Neural progenitor cell (in vitro differentiated cells): ENCODE results near the gene TOLLIP. TPM values are rescaled to one million over a fixed set of nuclear protein-coding genes. Genes with fewer than 3 reads are reported as not detected.
"Not testable (repeated sequence)": the region's sequence is repeated elsewhere in the genome, so short reads cannot be mapped to it uniquely, and the experiment has no call there.

Experiments
- DNase-seq: peaks from one replicate; pipeline ENCODE4 v3.0.0-alpha.2; 2016; ENCODE audit warnings: low spot score
- H2AFZ ChIP-seq: fragments of 200-600 bp; sonication (generic); replicated peaks from 2 replicates; pipeline ENCODE4 v1.6.1; 2016; ENCODE audit warnings: antibody characterized with exemption
- H3F3A ChIP-seq: fragments of 200-600 bp; sonication (generic); 2 replicates; pipeline ENCODE4 v1.6.1; 2016; ENCODE audit warnings: antibody characterized with exemption, low read depth
- H3K27ac ChIP-seq: fragments of 200-600 bp; sonication (generic); 2 replicates; pipeline ENCODE4 v1.5.1; 2016; ENCODE audit warnings: mild to moderate bottlenecking
- H3K27me3 ChIP-seq: fragments of 200-600 bp; sonication (generic); 2 replicates; pipeline ENCODE4 v1.6.1; 2016; ENCODE audit warnings: mild to moderate bottlenecking, moderate library complexity
- H3K36me3 ChIP-seq: fragments of 200-600 bp; sonication (generic); 2 replicates; pipeline ENCODE4 v1.5.1; 2016
- H3K4me1 ChIP-seq: fragments of 200-600 bp; sonication (generic); 2 replicates; pipeline ENCODE4 v1.6.1; 2016; ENCODE audit warnings: mixed run types
- H3K4me2 ChIP-seq: fragments of 200-600 bp; sonication (generic); 2 replicates; pipeline ENCODE4 v1.6.1; 2016
- H3K4me3 ChIP-seq: fragments of 200-600 bp; sonication (generic); 2 replicates; pipeline ENCODE4 v1.5.1; 2016
- H3K79me2 ChIP-seq: fragments of 200-600 bp; sonication (generic); 2 replicates; pipeline ENCODE4 v1.6.1; 2016; ENCODE audit warnings: low read depth
- H3K9ac ChIP-seq: fragments of 200-600 bp; sonication (generic); 2 replicates; pipeline ENCODE4 v1.6.1; 2016
- H3K9me3 ChIP-seq: fragments of 200-600 bp; sonication (generic); 2 replicates; pipeline ENCODE4 v1.5.1; 2016; ENCODE audit warnings: low read depth
- H4K20me1 ChIP-seq: fragments of 200-600 bp; sonication (generic); 2 replicates; pipeline ENCODE4 v1.6.1; 2016; ENCODE audit warnings: low read depth
- H3K27ac Mint-ChIP-seq: 3 replicates; pipeline ENCODE4 v1.8.0; 2021; ENCODE audit warnings: mixed read lengths
- H3K27me3 Mint-ChIP-seq: 2 replicates; pipeline ENCODE4 v1.8.0; 2022; ENCODE audit warnings: low read depth, mild to moderate bottlenecking, inconsistent platforms, moderate library complexity, mixed read lengths; ENCODE audit not compliant: insufficient read depth
- H3K36me3 Mint-ChIP-seq: 3 replicates; pipeline ENCODE4 v1.8.0; 2021; ENCODE audit warnings: mixed read lengths
- H3K4me1 Mint-ChIP-seq: 3 replicates; pipeline ENCODE4 v1.8.0; 2021; ENCODE audit warnings: mixed read lengths
- H3K4me3 Mint-ChIP-seq: 3 replicates; pipeline ENCODE4 v1.8.0; 2021; ENCODE audit warnings: mild to moderate bottlenecking, moderate library complexity, mixed read lengths
- H3K9me3 Mint-ChIP-seq: 3 replicates; pipeline ENCODE4 v1.8.0; 2020; ENCODE audit warnings: mixed read lengths
- EZH2 ChIP-seq: fragments of 200-600 bp; sonication (generic); IDR thresholded peaks from 2 replicates; pipeline ENCODE4 v1.6.1; 2017; ENCODE audit warnings: antibody characterized with exemption, mild to moderate bottlenecking, moderate library complexity
- EZH2phosphoT487 ChIP-seq: fragments of 200-600 bp; sonication (generic); IDR thresholded peaks from 2 replicates; pipeline ENCODE4 v1.6.1; 2017; ENCODE audit warnings: antibody characterized with exemption
- total RNA-seq: library from RNA; depleted of rRNA; stranded (reverse); fragments of >200 nt; gene quantifications from 2 replicates; pipeline ENCODE4 v1.2.3, GENCODE V29; 2015; ENCODE audit warnings: low replicate concordance
- TF ChIP-seq, protein P1 (sequence below): fragments of 200-600 bp; sonication (generic); IDR thresholded peaks from 2 replicates; pipeline ENCODE4 v1.5.1; 2017; ENCODE audit warnings: antibody characterized with exemption, mild to moderate bottlenecking

The TOLLIP gene
- total RNA-seq, 1 donor from 2014 or later, result 8.5 TPM

DNA sequence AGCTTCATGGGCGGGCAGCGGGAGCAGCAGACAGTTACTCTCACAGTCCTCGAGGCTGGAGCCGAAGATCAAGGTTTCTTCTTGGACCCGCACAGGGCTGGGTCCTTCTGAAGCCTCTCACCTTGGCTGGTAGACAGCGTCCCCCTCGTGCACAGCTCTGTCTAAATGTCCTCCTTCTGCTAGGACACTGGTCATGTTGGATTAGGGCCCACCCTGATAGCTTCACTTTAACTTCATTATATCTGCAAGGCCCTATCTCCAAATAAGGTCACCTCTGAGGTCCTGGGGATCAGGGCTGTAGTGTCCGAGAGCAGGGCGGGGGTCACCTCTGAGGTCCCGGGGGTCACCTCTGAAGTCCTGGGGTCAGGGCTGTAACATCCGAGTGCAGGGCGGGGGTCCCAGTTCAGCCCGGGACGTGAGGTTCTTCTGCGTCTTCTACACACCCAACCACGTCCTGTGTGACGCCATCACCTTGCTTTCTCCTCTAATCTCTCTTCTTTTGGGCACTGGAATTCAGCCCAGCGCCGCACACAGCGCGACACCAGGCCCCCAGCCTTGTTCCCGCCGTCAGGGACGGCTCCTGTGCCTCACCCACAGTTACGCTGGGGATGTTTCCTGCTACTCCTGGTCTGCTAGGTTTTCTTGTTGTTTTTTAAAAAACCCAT lies 34.1 kb upstream of the TOLLIP start:
- Histone ChIP-seq H3K4me2 (no peak overlapping the region), H3K79me2 (no peaks in the 10 kb centered on the region), H3K27ac (no peak overlapping the region), H3K27me3 (peaks cover 31% of the 10 kb centered on the region), H3K36me3 (no peaks in the 10 kb centered on the region), H2AFZ (no peak overlapping the region), H3K4me3 (no peak overlapping the region), H4K20me1 (peaks cover 4% of the 10 kb centered on the region), H3K4me1 (peaks cover 5% of the 10 kb centered on the region), H3K9me3 (no peaks in the 10 kb centered on the region), H3F3A (peaks cover 16% of the 10 kb centered on the region), H3K9ac (no peak overlapping the region)
- Mint-ChIP-seq H3K9me3 (no peaks in the 10 kb centered on the region), H3K4me1 (peaks cover 5% of the 10 kb centered on the region), H3K4me3 (no peak overlapping the region), H3K27me3 (peaks cover 3% of the 10 kb centered on the region), H3K36me3 (no peaks in the 10 kb centered on the region), H3K27ac (peak overlapping the region; percentile 91)
- TF ChIP-seq, protein P1, sequence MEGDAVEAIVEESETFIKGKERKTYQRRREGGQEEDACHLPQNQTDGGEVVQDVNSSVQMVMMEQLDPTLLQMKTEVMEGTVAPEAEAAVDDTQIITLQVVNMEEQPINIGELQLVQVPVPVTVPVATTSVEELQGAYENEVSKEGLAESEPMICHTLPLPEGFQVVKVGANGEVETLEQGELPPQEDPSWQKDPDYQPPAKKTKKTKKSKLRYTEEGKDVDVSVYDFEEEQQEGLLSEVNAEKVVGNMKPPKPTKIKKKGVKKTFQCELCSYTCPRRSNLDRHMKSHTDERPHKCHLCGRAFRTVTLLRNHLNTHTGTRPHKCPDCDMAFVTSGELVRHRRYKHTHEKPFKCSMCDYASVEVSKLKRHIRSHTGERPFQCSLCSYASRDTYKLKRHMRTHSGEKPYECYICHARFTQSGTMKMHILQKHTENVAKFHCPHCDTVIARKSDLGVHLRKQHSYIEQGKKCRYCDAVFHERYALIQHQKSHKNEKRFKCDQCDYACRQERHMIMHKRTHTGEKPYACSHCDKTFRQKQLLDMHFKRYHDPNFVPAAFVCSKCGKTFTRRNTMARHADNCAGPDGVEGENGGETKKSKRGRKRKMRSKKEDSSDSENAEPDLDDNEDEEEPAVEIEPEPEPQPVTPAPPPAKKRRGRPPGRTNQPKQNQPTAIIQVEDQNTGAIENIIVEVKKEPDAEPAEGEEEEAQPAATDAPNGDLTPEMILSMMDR, result no peak
- no peak for TF ChIP-seq EZH2phosphoT487
- no peak for TF ChIP-seq EZH2
- DNase-seq, result no peak

DNA sequence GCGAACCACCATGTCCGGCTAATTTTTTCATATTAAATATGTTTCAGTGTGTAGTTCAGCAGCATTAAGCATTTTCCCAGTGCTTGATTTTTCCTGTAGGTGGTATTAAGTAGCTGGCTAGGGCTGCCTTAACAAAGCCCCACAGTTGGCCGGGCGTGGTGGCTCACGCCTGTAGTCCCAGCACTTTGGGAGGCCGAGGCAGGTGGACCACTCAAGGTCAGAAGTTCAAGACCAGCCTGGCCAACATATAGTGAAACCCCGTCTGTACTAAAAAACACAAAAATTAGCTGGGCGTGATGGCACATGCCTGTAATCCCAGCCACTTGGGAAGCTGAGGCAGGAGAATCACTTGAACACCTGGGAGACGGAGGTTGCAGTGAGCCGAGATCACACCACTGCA lies 33.5 kb upstream of the TOLLIP start:
- Mint-ChIP-seq H3K36me3 (no peaks in the 10 kb centered on the region), H3K27me3 (peaks cover 6% of the 10 kb centered on the region), H3K4me3 (no peak overlapping the region), H3K27ac (no peak overlapping the region), H3K9me3 (no peaks in the 10 kb centered on the region), H3K4me1 (no peaks in the 10 kb centered on the region)
- peaks cover 4% of the 10 kb centered on the region for H4K20me1 ChIP-seq
- H3K27ac ChIP-seq, result no peak overlapping the region
- no peaks in the 10 kb centered on the region for H3K36me3 ChIP-seq
- H3K4me2 ChIP-seq, result no peak overlapping the region
- TF ChIP-seq EZH2phosphoT487 (no peak), EZH2 (no peak)
- TF ChIP-seq, protein P1, result no peak
- no peak overlapping the region for H3K9ac ChIP-seq
- H3F3A ChIP-seq, result peaks cover 19% of the 10 kb centered on the region
- H3K4me3 ChIP-seq, result no peak overlapping the region
- peaks cover 37% of the 10 kb centered on the region for H3K27me3 ChIP-seq
- no peak for DNase-seq
- H3K9me3 ChIP-seq, result no peaks in the 10 kb centered on the region
- no peak overlapping the region for H2AFZ ChIP-seq
- no peaks in the 10 kb centered on the region for H3K4me1 ChIP-seq
- H3K79me2 ChIP-seq, result no peaks in the 10 kb centered on the region

DNA sequence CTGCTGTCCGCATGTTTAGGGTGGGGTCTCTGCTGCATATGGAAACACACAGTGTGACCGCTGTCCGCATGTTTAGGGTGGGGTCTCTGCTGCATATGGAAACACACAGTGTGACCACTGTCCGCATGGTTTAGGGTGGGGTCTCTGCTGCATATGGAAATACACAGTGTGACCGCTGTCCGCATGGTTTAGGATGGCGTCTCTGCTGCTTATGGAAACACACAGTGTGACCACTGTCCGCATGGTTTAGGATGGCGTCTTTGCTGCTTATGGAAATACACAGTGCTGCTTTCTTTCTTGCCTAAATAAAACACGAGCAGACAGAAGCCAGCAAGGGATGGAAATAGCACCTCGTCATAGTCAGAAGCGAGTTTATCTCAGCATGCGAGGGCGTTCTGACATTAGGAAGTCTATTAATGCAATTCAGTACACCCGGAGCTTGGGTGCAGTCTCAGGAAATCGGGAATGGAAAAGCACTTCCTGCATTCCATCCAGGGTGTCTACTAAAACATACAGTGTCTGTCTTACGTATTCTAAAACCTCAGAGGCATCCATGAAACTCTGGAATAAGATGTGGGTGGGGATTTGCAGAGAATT lies 32.6 kb upstream of the TOLLIP start:
- H3K27ac ChIP-seq, result no peak overlapping the region
- no peak for TF ChIP-seq EZH2
- TF ChIP-seq EZH2phosphoT487, result no peak
- TF ChIP-seq, protein P1, result no peak
- Mint-ChIP-seq H3K9me3 (no peaks in the 10 kb centered on the region), H3K27ac (no peak overlapping the region), H3K36me3 (no peaks in the 10 kb centered on the region), H3K4me3 (no peak overlapping the region), H3K27me3 (peaks cover 7% of the 10 kb centered on the region), H3K4me1 (no peaks in the 10 kb centered on the region)
- peaks cover 46% of the 10 kb centered on the region for H3K27me3 ChIP-seq
- H3K4me2 ChIP-seq, result no peak overlapping the region
- peaks cover 28% of the 10 kb centered on the region for H3F3A ChIP-seq
- H3K36me3 ChIP-seq, result no peaks in the 10 kb centered on the region
- no peaks in the 10 kb centered on the region for H3K4me1 ChIP-seq
- H2AFZ ChIP-seq, result no peak overlapping the region
- no peak for DNase-seq
- no peak overlapping the region for H3K4me3 ChIP-seq
- H4K20me1 ChIP-seq, result peaks cover 4% of the 10 kb centered on the region
- no peaks in the 10 kb centered on the region for H3K9me3 ChIP-seq
- no peak overlapping the region for H3K9ac ChIP-seq
- no peaks in the 10 kb centered on the region for H3K79me2 ChIP-seq

DNA sequence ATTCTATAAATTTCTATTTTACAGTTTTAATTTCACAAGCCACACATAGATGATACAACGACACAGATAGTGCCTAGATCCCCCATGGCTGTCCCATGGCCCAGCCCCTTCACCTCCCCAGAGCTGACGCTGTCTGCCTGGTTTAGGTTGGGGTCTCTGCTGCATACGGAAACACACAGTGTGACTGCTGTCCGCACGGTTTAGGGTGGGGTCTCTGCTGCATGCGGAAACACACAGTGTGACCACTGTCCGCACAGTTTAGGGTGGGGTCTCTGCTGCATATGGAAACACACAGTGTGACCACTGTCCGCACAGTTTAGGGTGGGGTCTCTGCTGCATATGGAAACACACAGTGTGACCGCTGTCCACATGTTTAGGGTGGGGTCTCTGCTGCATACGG lies 31.8 kb upstream of the TOLLIP start:
- not testable (repeated sequence) for H3K9me3 ChIP-seq, H3K27me3 Mint-ChIP-seq, H3K4me2 ChIP-seq, H3K27ac ChIP-seq, H3K9me3 Mint-ChIP-seq, H3K79me2 ChIP-seq, H4K20me1 ChIP-seq, H3K4me1 Mint-ChIP-seq, H2AFZ ChIP-seq, DNase-seq, H3K4me3 ChIP-seq, H3K4me1 ChIP-seq, H3K4me3 Mint-ChIP-seq, H3K27ac Mint-ChIP-seq, H3K36me3 ChIP-seq, H3K36me3 Mint-ChIP-seq, H3K9ac ChIP-seq
- Histone ChIP-seq H3F3A (peaks cover 33% of the 10 kb centered on the region), H3K27me3 (peaks cover 53% of the 10 kb centered on the region)
